Stimulated activated CD8-positive, alpha-beta memory T cell treated with anti-CD3 and anti-CD28 coated beads, Interleukin-7, amount 100 ng/mL, for 48 hours (primary cell): ENCODE results near the gene GDF2.

Experiments used
- DNase-seq, 2 donors: peaks; one replicate each; pipeline ENCODE4 v3.0.0-alpha.2; 2020; ENCODE audit warnings: low read depth in 1 of 2; ENCODE audit errors: extremely low read depth in 1 of 2

The GDF2 gene

GRCh38 chr10:47322300-47323061, at the start of gene GDF2:
TSS of gene GDF2 (plus strand) at chr10:47322454. CDS start at chr10:47322669, 215 bp downstream.
- DNase-seq, result no peak

DNA sequence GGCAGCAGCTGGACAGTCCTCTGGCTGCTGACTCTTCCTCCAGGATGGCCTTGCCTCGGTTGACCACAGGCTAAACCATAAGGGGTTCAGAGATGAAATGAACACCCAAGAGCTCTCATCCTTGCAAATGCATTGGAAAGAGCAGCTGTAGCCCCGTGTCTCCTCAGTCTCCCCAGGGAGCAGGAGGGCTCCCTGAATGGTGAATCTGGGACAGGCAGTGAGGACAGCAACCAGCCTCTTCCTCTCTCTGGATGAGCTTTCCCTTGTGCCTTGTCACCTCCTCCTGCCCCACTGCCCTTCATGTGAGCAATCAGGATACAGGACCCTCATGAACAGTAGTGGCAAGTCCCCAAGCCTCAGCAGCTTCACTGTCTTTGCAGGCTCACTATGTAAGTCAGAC, 46.2 kb upstream of the GDF2 start:
- DNase-seq, result no peak

DNA sequence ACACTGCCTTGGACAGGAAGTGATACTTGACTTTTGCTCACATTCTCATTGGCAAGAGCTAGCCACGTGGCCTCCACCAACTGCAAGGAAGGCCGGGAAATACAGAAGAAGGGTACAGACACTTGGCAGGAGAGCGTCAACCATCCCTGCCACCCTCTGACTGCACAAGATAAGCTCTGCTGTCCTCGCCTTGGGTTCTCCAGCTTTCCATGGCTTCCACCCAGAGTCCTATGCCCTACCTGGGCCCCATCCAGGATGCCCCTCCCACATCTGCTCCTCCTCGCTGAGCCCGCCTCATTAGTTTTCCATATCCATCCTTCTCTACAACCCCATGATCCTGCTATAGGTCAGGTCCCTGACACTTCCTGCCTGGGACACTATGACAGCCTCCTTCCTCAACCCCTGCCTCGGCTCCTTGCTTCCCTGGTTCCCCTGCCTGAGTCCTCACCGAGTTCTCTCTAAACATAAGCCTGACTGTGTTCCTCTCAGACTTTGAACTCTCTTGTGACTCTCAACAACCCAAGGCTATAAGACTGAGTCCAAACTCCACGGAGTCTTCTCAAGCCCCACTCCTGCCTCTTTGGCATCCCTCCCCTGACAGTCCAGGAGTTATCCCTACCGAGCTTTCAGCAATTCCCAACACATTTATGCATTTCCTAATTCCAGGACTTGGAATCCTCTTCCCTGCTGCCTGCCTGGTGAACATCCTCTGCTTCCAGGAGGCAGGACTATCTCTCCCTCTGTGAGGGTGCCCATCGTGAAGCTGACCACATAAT, 45.5 kb upstream of the GDF2 start:
- DNase-seq, result no peak

GRCh38 chr10:47277352-47278151, 44.7 kb upstream of the GDF2 start:
- peak in 1 of 2 donors; percentile 45 for DNase-seq

- DNase-seq, result no peak
These were observed 44.1 kb upstream of the GDF2 start for GRCh38 chr10:47278152-47278473.

DNA sequence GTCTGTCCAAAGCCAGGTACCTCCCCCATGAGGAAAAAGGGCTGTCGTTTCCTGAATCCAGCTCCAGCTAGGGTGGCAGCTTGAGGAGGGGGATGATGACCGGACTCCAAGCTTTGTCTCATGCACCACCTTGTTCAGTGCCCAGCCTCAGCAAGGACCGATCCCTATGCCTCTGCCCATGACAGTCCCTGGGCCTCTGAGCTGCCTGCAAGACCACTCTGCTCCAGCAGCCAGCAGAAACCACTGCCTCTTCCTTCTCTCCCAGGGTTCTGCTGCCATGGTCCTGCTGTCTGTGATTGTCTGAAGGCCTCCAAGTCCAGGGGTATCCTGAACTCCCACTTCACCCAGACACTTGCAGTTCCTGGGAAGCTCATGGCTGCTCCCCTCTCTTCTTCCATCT, 43.5 kb upstream of the GDF2 start:
- DNase-seq, result no peak

GRCh38 chr10:47279276-47279675, 43.0 kb upstream of the GDF2 start:
- no peak for DNase-seq

DNA sequence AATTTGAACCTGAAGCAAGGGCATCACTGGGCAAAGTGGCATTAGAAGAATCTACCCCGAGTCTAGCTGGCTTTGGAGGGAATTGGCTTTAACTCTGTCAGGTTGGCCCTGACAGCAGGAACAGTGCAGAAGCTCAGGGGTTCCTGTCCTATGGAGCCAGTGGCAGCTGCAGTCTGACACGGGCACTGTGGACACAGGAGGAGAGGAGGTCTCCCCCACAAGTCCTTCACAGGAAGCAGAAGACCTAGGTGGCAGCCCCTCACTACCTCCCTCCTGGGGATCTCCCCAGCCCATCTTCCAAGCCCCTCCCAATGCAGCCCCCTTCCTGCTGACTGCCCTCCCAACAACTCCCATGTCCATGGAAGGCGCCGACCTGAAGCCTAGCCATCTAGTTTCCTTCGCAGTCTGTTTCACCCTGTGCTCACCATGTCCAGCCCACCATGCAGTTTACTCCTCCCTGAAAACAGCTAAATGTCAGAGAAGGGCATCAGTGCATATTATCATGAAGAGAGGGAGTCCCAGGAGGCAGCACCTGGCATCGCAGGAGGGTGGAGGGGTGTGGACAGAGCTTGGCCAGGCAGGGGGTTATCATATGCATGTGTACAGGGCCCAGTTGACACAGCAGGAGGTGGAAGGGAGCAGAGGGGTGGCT, 40.1 kb upstream of the GDF2 start:
- no peak for DNase-seq

GRCh38 chr10:47282657-47283018, 39.6 kb upstream of the GDF2 start:
- DNase-seq, result no peak

- DNase-seq, result no peak
These were observed 39.1 kb upstream of the GDF2 start for GRCh38 chr10:47283101-47283630.

DNA sequence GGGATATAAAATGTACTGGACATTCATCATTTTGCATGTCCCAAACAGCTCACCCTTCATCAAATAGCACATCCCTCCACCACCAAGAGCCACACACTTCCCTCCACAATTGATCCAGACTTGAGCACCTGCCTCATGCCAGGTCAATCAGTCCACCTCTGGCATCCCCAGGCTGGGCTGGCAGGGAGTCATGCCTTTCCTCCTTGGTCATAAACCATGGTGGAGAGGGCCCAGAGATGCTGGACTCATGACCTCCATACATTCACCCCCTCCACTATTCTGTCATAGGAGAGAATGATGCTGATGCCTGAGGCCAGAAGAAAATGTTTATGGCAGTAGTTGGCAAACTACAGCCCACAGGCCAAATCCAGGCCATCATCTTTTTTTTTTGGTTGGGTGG, 38.4 kb upstream of the GDF2 start:
- no peak for DNase-seq

DNA sequence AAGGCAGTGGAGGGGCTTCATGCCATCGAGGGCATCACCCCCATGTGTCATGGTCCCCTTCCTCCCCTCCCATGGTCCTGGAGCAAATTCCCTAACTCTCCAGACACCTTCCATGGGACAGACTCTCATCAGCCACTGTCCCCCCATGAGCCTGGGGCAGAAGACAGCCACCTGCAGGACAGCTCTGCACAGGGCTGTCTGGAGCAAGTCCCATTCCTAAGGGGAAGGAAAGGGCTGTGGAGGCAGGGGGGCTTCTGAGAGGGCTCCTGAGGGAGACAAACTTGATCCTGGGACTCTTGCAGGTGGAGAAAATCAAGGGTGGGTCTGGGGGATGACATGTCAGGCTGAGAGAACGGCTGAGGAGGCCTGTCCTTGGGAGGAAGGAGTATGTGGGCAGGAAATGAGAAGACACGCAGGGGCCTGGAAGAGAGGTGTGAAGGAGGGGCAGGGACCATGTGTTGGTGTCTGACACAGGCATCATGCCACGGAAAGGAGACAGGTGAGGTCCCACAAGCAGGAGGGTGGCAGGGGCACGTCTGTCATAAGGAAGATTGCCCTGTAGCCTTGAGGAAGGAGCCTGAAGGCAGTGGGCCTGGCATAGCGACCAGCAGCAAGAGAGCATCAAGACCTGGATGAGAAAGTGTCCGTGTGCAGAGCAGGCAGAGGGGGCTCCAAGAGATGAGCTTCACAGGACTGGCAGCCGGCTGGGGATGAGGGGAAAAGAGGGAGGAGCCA, 36.7 kb upstream of the GDF2 start:
- no peak for DNase-seq

- no peak for DNase-seq
These were observed 36.1 kb upstream of the GDF2 start for GRCh38 chr10:47286116-47286505.

- DNase-seq, result no peak
These were observed 35.5 kb upstream of the GDF2 start for GRCh38 chr10:47286591-47287315.

DNA sequence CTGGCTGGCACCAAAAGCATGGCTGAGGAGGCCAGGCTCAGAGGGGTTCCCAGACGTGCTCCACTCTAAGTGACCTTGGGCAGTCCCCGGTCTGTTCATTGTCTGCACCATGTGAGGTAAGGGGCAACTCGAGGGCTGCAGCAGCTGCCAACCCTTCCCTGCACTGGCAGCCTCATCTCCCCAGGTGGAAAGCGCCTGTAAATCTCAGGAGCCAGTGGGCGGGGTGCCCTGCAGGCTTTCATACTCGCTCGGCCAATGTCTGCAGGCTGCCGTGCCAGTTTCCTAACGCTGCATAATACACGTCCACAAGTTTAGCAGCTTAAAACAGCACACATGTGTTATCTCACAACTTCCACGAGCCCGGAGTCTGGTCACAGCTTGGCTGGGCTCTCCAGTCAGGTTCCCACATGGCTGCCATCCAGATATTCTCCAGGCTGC, 34.9 kb upstream of the GDF2 start:
- no peak for DNase-seq

DNA sequence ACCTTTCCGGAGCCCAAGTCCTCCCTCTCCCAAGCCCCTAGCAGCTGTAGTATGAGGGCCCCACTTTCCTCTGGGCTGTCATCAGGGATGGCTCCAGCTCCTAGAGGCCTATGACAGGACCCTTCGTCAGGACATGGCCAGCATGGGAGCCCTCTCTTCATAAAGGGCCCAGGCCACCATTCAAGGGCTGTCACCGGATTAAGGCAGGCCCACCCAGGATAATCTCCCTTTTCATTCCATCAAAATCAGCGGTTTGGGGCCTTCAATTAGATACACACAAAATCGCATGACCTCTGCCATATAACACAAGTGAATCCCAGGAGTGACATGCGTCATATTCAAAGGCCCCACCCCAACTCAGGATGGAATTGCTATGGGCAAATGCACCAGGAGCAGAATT, 34.4 kb upstream of the GDF2 start:
- no peak for DNase-seq

GRCh38 chr10:47288236-47288635, 34.0 kb upstream of the GDF2 start:
- no peak for DNase-seq

DNA sequence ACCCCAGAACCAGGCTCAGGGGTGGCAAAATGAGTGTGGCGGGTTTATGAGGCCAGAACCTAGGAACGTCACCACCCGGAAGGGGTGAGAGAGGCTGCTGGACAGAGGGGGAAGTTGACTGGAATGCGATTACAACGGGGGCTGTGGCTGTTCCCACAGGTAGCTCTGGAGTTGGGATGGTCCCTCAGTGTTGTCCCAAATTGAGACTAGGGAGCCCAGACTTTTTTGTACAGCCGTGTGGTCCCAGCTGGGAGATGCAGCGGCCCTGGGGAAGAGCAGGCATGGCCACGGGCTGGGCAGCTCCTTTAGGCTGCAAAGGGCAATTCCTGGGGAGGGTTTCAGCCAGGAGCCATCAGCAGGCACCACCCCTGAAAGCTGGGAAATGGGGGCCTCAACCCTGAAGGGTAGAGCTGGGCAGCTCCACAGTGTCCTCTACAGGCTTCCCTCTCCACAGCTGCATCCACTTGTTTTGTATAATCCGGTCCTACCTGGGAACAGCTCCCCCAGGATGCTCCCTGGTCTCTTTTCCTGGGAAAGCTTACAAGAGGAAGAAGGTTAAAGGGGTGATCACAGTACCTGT, 33.2 kb upstream of the GDF2 start:
- DNase-seq, result no peak

GRCh38 chr10:47289921-47290320, 32.3 kb upstream of the GDF2 start:
- no peak for DNase-seq
